Measurements from ENCODE around the gene CCDC201.

Gene CCDC201

GRCh38 chr7:45873035-45873354 is at the start of gene CCDC201:
CCDC201 (minus strand) TSS chr7:45873082; CDS start chr7:45873007, 75 bp downstream.
- in situ Hi-C loops (cut with HindIII; ENCODE audit: low pct_ligation_motif_present, low pct_unique_long_range_greater_than_20kb, low sequenced_read_pairs), result no loop called here

GRCh38 chr7:45921699-45922519 is 49.0 kb upstream of the CCDC201 start:
- DNase-seq, result peak; percentile 48
- in situ Hi-C loops (cut with HindIII; ENCODE audit: low pct_ligation_motif_present, low pct_unique_long_range_greater_than_20kb, low sequenced_read_pairs), result loop anchor here (10.0 kb wide), 1 partner anchor 433 kb away; no protein-coding TSS in a partner anchor

More at GRCh38 chr7:45873035-45873354, at the start of gene CCDC201:
- DNase-seq, result no peak

- DNase-seq, result no peak
- in situ Hi-C loops (cut with HindIII; ENCODE audit: low pct_ligation_motif_present, low pct_unique_long_range_greater_than_20kb, low sequenced_read_pairs), result loop anchor here (10.0 kb wide), 1 partner anchor 433 kb away; no protein-coding TSS in a partner anchor
These were observed 48.5 kb upstream of the CCDC201 start for GRCh38 chr7:45921381-45921698.

DNA sequence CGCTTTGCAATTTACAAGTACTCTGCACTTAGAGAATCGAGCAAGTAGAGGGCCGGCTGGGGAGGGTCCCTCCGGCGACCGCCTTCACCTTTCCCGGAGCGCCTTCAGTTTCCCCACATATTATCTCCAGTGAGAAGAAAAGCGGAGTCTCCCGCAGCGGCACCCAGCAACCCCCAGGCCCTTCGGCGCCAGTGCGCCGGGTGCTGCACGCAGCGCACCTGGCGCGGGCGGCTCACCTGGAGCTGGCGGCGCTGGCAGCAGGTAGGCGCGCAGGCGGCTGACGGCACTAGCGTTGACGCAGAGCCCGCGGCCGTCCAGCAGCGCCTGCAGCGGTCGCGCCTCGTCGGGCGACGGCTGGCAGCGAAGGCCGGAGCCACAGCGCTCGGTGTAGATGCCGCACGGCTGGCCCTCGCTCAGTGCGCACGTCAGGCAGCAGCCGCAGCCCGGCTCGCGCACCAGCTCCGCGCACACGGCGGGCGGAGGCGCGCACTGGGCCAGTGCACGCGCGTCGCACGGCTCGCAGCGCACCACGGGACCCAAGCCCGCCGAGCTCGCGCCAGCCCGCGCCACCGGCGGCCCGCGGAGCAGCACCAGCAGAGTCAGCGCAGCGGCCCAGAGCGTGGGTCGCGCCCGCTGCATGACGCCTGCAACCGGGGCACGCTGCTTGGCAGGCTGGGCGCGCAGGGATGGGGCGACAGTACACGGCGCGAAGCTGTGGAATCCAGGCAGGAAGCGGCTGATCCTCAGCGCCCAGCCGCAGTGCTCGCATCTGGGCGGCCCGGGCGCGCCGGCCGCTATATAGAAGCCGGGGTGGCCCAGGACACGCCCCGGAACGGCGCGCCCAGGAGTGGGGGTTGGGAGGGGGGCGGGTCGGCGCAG is 47.9 kb upstream of the CCDC201 start, which contains the start of gene IGFBP3:
Gene IGFBP3, minus strand, starts transcription at position 771 of the 879 bp plus-strand sequence. Its CDS starts 132 bp downstream, at position 639.
- DNase-seq, result peak; percentile 69
- in situ Hi-C loops (cut with HindIII; ENCODE audit: low pct_ligation_motif_present, low pct_unique_long_range_greater_than_20kb, low sequenced_read_pairs), result loop anchor here (10.0 kb wide), 1 partner anchor 434 kb away; no protein-coding TSS in a partner anchor

DNA sequence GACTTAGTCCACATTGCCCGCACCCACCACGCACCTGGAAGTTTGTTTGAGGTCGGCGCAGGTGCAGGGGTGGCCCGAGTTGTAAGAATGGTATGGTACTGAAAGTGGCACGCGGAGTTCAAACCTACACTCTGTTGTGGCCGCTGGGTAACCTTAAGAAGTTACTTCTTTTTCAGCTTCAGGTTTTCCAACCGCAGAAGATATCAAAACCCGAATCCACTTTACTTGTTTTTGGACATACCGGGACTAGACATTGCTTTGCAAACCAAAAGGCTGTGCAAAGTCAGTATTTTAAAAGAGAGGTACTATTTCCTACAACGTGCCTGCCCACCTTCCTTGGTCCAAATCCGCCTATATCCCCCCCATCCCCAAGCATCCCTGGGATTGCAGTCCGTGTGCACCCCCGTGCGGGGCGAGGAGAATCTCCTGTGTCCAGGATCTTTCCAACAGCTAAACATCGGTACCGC is 47.1 kb upstream of the CCDC201 start:
- no peak for DNase-seq
- in situ Hi-C loops (cut with HindIII; ENCODE audit: low pct_ligation_motif_present, low pct_unique_long_range_greater_than_20kb, low sequenced_read_pairs), result loop anchor here (10.0 kb wide), 1 partner anchor 435 kb away; no protein-coding TSS in a partner anchor

GRCh38 chr7:45919231-45919784 is 46.4 kb upstream of the CCDC201 start:
- DNase-seq, result no peak
- in situ Hi-C loops (cut with HindIII; ENCODE audit: low pct_ligation_motif_present, low pct_unique_long_range_greater_than_20kb, low sequenced_read_pairs), result no loop called here

- DNase-seq, result no peak
- in situ Hi-C loops (cut with HindIII; ENCODE audit: low pct_ligation_motif_present, low pct_unique_long_range_greater_than_20kb, low sequenced_read_pairs), result no loop called here
These were observed 45.7 kb upstream of the CCDC201 start for GRCh38 chr7:45918556-45918955.

GRCh38 chr7:45917658-45918057 is 44.8 kb upstream of the CCDC201 start:
- in situ Hi-C loops (cut with HindIII; ENCODE audit: low pct_ligation_motif_present, low pct_unique_long_range_greater_than_20kb, low sequenced_read_pairs), result no loop called here
- DNase-seq, result peak; percentile 78

- in situ Hi-C loops (cut with HindIII; ENCODE audit: low pct_ligation_motif_present, low pct_unique_long_range_greater_than_20kb, low sequenced_read_pairs), result no loop called here
- DNase-seq, result no peak
These were observed 44.2 kb upstream of the CCDC201 start for GRCh38 chr7:45917064-45917463.

DNA sequence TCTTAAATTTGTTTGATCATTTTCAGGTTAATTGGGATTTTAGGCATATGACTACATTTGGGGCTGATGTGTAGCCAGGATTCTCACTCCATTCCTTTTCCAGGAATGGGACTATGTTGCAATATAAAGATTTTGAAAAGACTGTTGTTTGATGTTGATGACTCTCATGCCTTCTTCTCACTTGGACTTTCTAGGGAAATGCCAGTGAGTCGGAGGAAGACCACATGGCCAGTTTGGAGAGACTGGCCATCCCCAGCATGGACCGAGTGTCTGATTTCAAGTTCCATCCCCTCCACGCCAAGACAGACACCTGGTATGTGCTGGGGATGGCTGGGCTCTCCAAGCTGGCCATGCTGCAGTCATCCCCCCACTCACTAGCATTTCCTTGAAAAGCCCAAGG is 42.7 kb upstream of the CCDC201 start:
- in situ Hi-C loops (cut with HindIII; ENCODE audit: low pct_ligation_motif_present, low pct_unique_long_range_greater_than_20kb, low sequenced_read_pairs), result no loop called here
- no peak for DNase-seq

GRCh38 chr7:45914911-45915310 is 42.0 kb upstream of the CCDC201 start:
- in situ Hi-C loops (cut with HindIII; ENCODE audit: low pct_ligation_motif_present, low pct_unique_long_range_greater_than_20kb, low sequenced_read_pairs), result no loop called here
- no peak for DNase-seq

GRCh38 chr7:45912972-45913371 is 40.1 kb upstream of the CCDC201 start:
- no peak for DNase-seq
- in situ Hi-C loops (cut with HindIII; ENCODE audit: low pct_ligation_motif_present, low pct_unique_long_range_greater_than_20kb, low sequenced_read_pairs), result no loop called here

DNA sequence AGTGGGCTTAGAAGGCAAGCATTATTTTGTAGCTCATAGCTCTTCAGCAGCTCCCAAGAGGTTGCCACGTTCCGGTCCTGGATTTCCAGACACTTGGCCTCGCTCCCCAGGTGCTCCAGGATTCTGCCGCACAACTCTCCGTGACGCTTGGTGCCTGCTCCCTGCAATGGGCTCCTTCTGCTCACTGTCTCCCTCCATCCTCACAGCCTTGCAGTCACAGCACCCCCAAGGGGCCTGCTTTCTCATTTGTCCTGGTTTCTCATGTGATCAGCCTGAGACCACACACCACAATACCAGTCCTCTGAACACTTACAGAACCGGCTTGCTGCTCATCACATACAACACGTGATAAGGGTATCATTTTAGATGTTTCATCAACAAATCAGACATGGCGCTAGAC is 38.4 kb upstream of the CCDC201 start:
- in situ Hi-C loops (cut with HindIII; ENCODE audit: low pct_ligation_motif_present, low pct_unique_long_range_greater_than_20kb, low sequenced_read_pairs), result no loop called here
- no peak for DNase-seq

GRCh38 chr7:45910855-45911254 is 38.0 kb upstream of the CCDC201 start:
- in situ Hi-C loops (cut with HindIII; ENCODE audit: low pct_ligation_motif_present, low pct_unique_long_range_greater_than_20kb, low sequenced_read_pairs), result no loop called here
- DNase-seq, result no peak

DNA sequence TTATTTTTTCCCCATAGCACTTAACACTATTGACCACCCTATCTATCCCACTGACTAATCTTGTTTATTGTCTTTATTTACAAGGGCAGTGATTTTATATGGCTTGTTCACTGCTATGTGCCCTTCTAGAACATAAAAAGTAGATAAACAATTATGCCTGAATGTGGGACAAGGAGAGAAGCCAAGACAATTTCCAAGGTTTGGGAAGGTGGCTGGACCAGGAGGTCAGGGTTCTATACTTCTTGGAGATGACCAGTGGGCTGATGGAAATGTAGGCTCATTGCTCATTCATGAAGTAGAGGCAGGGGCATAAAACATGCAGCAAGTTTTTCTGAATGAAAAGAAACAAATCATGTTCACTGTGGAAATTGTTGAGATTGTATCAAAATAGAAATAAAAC is 36.7 kb upstream of the CCDC201 start:
- no peak for DNase-seq
- in situ Hi-C loops (cut with HindIII; ENCODE audit: low pct_ligation_motif_present, low pct_unique_long_range_greater_than_20kb, low sequenced_read_pairs), result no loop called here

DNA sequence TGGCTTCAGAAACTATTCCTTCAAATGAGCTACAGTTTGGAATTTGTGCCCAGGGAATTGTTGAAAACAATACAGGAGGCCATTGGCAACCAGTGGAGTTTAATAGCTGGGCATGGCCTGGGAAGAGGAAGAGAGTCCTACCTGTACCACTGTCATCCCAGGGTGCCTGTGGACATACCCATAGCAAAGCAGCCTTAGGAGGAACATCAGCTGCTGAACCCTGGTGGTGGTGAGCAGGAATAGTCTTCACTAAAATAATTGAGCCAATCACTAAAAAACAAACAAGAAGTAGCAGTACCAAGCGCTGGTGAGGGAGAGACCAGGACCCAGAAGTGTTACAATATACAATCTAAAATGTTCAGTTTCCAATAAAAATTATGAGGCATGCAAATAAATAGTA is 29.9 kb upstream of the CCDC201 start:
- in situ Hi-C loops (cut with HindIII; ENCODE audit: low pct_ligation_motif_present, low pct_unique_long_range_greater_than_20kb, low sequenced_read_pairs), result no loop called here
- DNase-seq, result no peak

DNA sequence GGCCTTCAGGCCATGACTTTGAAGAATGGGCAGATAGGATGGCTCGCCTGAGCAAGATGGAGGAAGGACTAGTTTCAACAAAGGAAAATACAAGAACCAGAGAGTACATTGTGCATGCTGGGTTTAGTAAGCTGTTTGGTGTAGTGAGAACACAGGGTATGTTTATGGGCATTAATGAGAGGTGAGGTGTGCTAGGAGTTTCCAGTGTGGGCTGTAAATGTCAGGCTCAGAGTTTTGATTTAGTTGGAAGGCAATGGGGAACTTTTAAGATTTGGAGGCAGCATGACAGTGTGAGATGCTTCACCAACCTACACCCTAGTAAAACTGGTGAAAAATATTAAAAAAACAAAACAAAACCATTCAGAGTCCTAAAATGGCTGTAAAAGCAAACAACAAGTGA is 28.7 kb upstream of the CCDC201 start:
- DNase-seq, result no peak
- in situ Hi-C loops (cut with HindIII; ENCODE audit: low pct_ligation_motif_present, low pct_unique_long_range_greater_than_20kb, low sequenced_read_pairs), result no loop called here

DNA sequence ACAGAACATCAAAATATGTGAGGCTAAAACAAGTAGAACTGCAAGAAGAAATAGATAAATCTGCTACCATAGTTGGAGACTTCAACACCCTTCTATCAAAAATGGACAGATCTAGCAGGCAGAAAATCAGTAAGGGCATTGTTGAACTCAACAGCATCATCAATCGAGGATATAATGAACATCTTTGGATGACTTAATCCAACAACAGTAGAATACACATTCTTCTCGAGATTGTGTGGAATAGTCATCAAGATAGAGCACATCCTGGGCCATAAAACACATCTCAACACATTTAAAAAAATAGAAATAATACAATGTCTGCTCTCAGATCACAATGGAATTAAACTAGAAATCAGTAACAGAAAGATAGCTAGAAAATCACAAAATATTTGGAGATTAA is 25.3 kb upstream of the CCDC201 start:
- in situ Hi-C loops (cut with HindIII; ENCODE audit: low pct_ligation_motif_present, low pct_unique_long_range_greater_than_20kb, low sequenced_read_pairs), result no loop called here

DNA sequence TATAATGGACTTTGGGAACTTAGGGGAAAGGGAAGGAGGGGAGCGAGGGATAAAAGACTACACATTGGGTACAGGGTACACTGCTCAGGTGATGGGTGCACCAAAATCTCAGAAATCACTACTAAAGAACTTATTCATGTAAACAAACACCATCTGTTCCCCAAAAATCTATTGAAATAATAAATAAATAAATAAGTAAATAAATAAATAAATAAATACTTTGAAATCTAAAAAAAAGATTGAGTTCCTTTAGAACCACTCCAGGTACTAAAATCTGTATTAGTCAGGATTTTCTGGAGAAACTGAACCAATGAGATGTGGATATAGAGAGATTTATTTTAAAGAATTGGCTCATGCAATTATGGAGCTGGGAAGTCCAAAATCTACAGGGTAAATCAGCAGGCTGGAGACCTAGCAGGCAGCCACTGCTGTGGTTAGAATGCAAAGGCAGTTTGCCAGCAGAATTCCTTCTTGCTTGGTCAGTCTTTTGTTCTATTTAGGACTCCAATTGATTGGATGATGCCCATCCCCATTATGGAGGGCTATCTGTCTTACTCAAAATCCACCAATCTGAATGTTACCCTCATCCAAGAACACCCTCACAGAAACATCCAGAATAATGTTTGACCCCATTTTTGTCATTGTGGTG is 24.3 kb upstream of the CCDC201 start:
- DNase-seq, result peak; percentile 45
- in situ Hi-C loops (cut with HindIII; ENCODE audit: low pct_ligation_motif_present, low pct_unique_long_range_greater_than_20kb, low sequenced_read_pairs), result no loop called here

More for the DNA sequence above, 25.3 kb upstream of the CCDC201 start:
- DNase-seq, result no peak
